Adrenal gland (tissue), 5 donors: Measurements from ENCODE around the gene GALNT16.

Source experiments
- CTCF ChIP-seq, 6 experiments: fragments of 450-650 bp in 4 of 6; fragments of 200-600 bp in 2 of 6; sonication (generic) in 1 of 6; IDR thresholded peaks; 1 replicate in 5 of 6; 2 replicates in 1 of 6; pipeline versions ENCODE4 v1.5.1 to v1.8.0; 2016 to 2021; ENCODE audit warnings: antibody characterized with exemption in 6 of 6, mild to moderate bottlenecking in 2 of 6, moderate library complexity in 1 of 6
- POLR2A ChIP-seq, 2 donors: fragments of 450-650 bp; IDR thresholded peaks; one replicate each; pipeline ENCODE4 v1.6.1; 2017; ENCODE audit warnings: antibody characterized with exemption in 2 of 2, mild to moderate bottlenecking in 2 of 2, moderate library complexity in 1 of 2
- donor health status: DM: no; HTN: no; CAD: no.

GRCh38 chr14:69214393-69214792, 45.6 kb upstream of the GALNT16 start:
- TF ChIP-seq POLR2A (IDR thresholded peaks at IDR 0.05) (no peak), CTCF (IDR thresholded peaks at IDR 0.05) (no peak)
